CD8-positive, alpha-beta memory T cell (primary cell): Measurements from ENCODE around the gene PCSK7. TPM values are rescaled to one million over a fixed set of nuclear protein-coding genes. Genes with fewer than 3 reads are reported as not detected.
A peak's percentile ranks its signal among the peaks of the same experiment; 100 is the strongest.
"Not testable (repeated sequence)": the region's sequence is repeated elsewhere in the genome, so short reads cannot be mapped to it uniquely, and the experiment has no call there.

Experiments
- CTCF ChIA-PET: fragments of 350-600 bp; sonication (Branson Sonifier 250); formaldehyde crosslinking; loops from one replicate; lab custom pipeline; 2021; ENCODE audit warnings: antibody characterized with exemption; lab: Charles Lee
- POLR2A ChIA-PET: fragments of 350-600 bp; sonication (Branson Sonifier 250); formaldehyde crosslinking; loops from one replicate; lab custom pipeline; 2021; ENCODE audit warnings: antibody characterized with exemption; lab: Charles Lee
- DNase-seq, 5 donors: peaks; one replicate each; pipeline versions ENCODE4 v3.0.0 to v3.0.0-alpha.2; 2020 to 2022; ENCODE audit warnings: mixed read lengths in 1 of 5
- H3K27ac ChIP-seq: one replicate; pipeline ENCODE4 v1.7.0; 2013; ENCODE audit warnings: low read depth, mild to moderate bottlenecking, low read length, moderate library complexity
- H3K27me3 ChIP-seq: 2 replicates; pipeline ENCODE4 v1.7.0; 2013; ENCODE audit warnings: low read length, mild to moderate bottlenecking; ENCODE audit not compliant: insufficient read depth, poor library complexity, severe bottlenecking
- H3K36me3 ChIP-seq: 2 replicates; pipeline ENCODE4 v1.7.0; 2013; ENCODE audit warnings: mild to moderate bottlenecking, low read length, moderate library complexity; ENCODE audit not compliant: insufficient read depth
- H3K4me1 ChIP-seq: 2 replicates; pipeline ENCODE4 v1.7.0; 2013; ENCODE audit warnings: mild to moderate bottlenecking, low read length, moderate library complexity; ENCODE audit not compliant: insufficient read depth
- H3K4me3 ChIP-seq: 2 replicates; pipeline ENCODE4 v1.7.0; 2013; ENCODE audit warnings: mild to moderate bottlenecking, low read length
- H3K9me3 ChIP-seq: 2 replicates; pipeline ENCODE4 v1.7.0; 2013; ENCODE audit warnings: mild to moderate bottlenecking, low read length
- H3K27ac Mint-ChIP-seq, 8 donors: one replicate each; pipeline ENCODE4 v1.8.0; 2020 to 2021; ENCODE audit warnings: mixed read lengths in 8 of 8, mild to moderate bottlenecking in 6 of 8, inconsistent platforms in 3 of 8, moderate library complexity in 3 of 8
- H3K27me3 Mint-ChIP-seq, 2 donors: one replicate each; pipeline ENCODE4 v1.8.0; 2020 to 2021; ENCODE audit warnings: mixed read lengths in 2 of 2, mild to moderate bottlenecking in 1 of 2, moderate library complexity in 1 of 2
- H3K36me3 Mint-ChIP-seq, 3 donors: one replicate each; pipeline ENCODE4 v1.8.0; 2020 to 2021; ENCODE audit warnings: mixed read lengths in 3 of 3, inconsistent platforms in 1 of 3, mild to moderate bottlenecking in 1 of 3
- H3K4me1 Mint-ChIP-seq, 3 donors: one replicate each; pipeline ENCODE4 v1.8.0; 2020 to 2021; ENCODE audit warnings: mixed read lengths in 3 of 3, inconsistent platforms in 1 of 3, mild to moderate bottlenecking in 1 of 3
- H3K4me3 Mint-ChIP-seq, 7 donors: one replicate each; pipeline ENCODE4 v1.8.0; 2020 to 2021; ENCODE audit warnings: mixed read lengths in 7 of 7, mild to moderate bottlenecking in 6 of 7, moderate library complexity in 4 of 7, inconsistent platforms in 2 of 7
- H3K9me3 Mint-ChIP-seq, 5 donors: one replicate each; pipeline ENCODE4 v1.8.0; 2020 to 2022; ENCODE audit warnings: mixed read lengths in 5 of 5, mild to moderate bottlenecking in 3 of 5, moderate library complexity in 2 of 5, inconsistent platforms in 1 of 5
- polyA plus RNA-seq: library from polyadenylated mRNA; unstranded; fragments of 300-500 nt; fragmentation: Illumina TruSeq; gene quantifications from one replicate; pipeline ENCODE4 v1.2.3, GENCODE V29; 2021
- total RNA-seq, 2 experiments: library from RNA; stranded (reverse); gene quantifications; one replicate each; pipeline ENCODE4 v1.2.3, GENCODE V29; 2021

The PCSK7 gene
- total and polyA plus RNA-seq, 3 experiments from 2014 or later, result 81.7 to 101 (median 99.6) TPM

- POLR2A ChIA-PET, result interaction anchor here (0.7 to 1.4 kb wide), 2 partner anchors 16 to 113 kb away, joined by 4 read pairs; partner anchors contain the start of gene SIK3
- Mint-ChIP-seq H3K36me3 (peaks cover 0 to 58% (median 27%) of the 10 kb centered on the region in 3 donors), H3K4me1 (peaks cover 0 to 23% (median 9%) of the 10 kb centered on the region in 3 donors), H3K4me3 (no peak overlapping the region), H3K27me3 (no peaks in the 10 kb centered on the region), H3K27ac (peak overlapping the region in 2 of 8 donors; percentile 45 to 71), H3K9me3 (no peaks in the 10 kb centered on the region)
- Histone ChIP-seq H3K27me3 (no peaks in the 10 kb centered on the region), H3K4me1 (no peaks in the 10 kb centered on the region), H3K27ac (no peak overlapping the region), H3K4me3 (no peak overlapping the region), H3K36me3 (peaks cover 29% of the 10 kb centered on the region), H3K9me3 (no peaks in the 10 kb centered on the region)
- DNase-seq, result no peak
- CTCF ChIA-PET, result interaction anchor here (1.0 to 1.7 kb wide), 3 partner anchors 16 to 51 kb away, joined by 3 to 4 read pairs (median 3); partner anchors contain the start of gene SIDT2
Measured at GRCh38 chr11:117210620-117211019, 21.3 kb downstream of the PCSK7 start.

- POLR2A ChIA-PET, H3K4me3 Mint-ChIP-seq, H3K27me3 Mint-ChIP-seq, H3K27me3 ChIP-seq, H3K9me3 ChIP-seq, H3K4me1 ChIP-seq, H3K4me3 ChIP-seq, H3K9me3 Mint-ChIP-seq, H3K27ac ChIP-seq, DNase-seq: not testable (repeated sequence)
- H3K36me3 ChIP-seq, result peaks cover 24% of the 10 kb centered on the region
- CTCF ChIA-PET, result interaction anchor here (1.3 to 1.7 kb wide), 2 partner anchors 17 to 30 kb away, joined by 3 to 4 read pairs; partner anchors contain the start of gene SIDT2
- Mint-ChIP-seq H3K36me3 (peaks cover 0 to 63% (median 24%) of the 10 kb centered on the region in 3 donors), H3K27ac (peak overlapping the region in 5 of 8 donors; percentile 12 to 93 (median 45)), H3K4me1 (peaks cover 0 to 21% (median 7%) of the 10 kb centered on the region in 3 donors)
Measured at GRCh38 chr11:117209351-117210125, 22.3 kb downstream of the PCSK7 start.

GRCh38 chr11:117208710-117209109 is 23.2 kb downstream of the PCSK7 start:
- CTCF ChIA-PET, H3K9me3 ChIP-seq, H3K9me3 Mint-ChIP-seq, H3K4me1 ChIP-seq, H3K27ac ChIP-seq, H3K4me3 Mint-ChIP-seq, POLR2A ChIA-PET, H3K27me3 ChIP-seq, DNase-seq, H3K27ac Mint-ChIP-seq, H3K27me3 Mint-ChIP-seq, H3K4me3 ChIP-seq: not testable (repeated sequence)
- Mint-ChIP-seq H3K36me3 (peaks cover 0 to 66% (median 20%) of the 10 kb centered on the region in 3 donors), H3K4me1 (peaks cover 0 to 16% (median 5%) of the 10 kb centered on the region in 3 donors)
- H3K36me3 ChIP-seq, result peaks cover 19% of the 10 kb centered on the region

GRCh38 chr11:117207481-117207880 is 24.4 kb downstream of the PCSK7 start:
- peaks cover 0 to 13% (median 8%) of the 10 kb centered on the region in 3 donors for H3K4me1 Mint-ChIP-seq
- DNase-seq, H3K27ac ChIP-seq, H3K27me3 ChIP-seq, H3K27ac Mint-ChIP-seq, H3K4me3 Mint-ChIP-seq, H3K4me3 ChIP-seq, H3K4me1 ChIP-seq, H3K27me3 Mint-ChIP-seq, POLR2A ChIA-PET, H3K9me3 Mint-ChIP-seq, H3K36me3 ChIP-seq, H3K9me3 ChIP-seq, CTCF ChIA-PET: not testable (repeated sequence)
- peaks cover 0 to 64% (median 11%) of the 10 kb centered on the region in 3 donors for H3K36me3 Mint-ChIP-seq

- H3K27ac Mint-ChIP-seq, H3K27ac ChIP-seq, H3K9me3 Mint-ChIP-seq, POLR2A ChIA-PET, H3K36me3 ChIP-seq, H3K4me1 ChIP-seq, H3K4me3 Mint-ChIP-seq, H3K27me3 ChIP-seq, H3K4me3 ChIP-seq, CTCF ChIA-PET, H3K9me3 ChIP-seq, H3K27me3 Mint-ChIP-seq, DNase-seq: not testable (repeated sequence)
- Mint-ChIP-seq H3K36me3 (peaks cover 0 to 60% (median 11%) of the 10 kb centered on the region in 3 donors), H3K4me1 (peaks cover 0 to 12% (median 8%) of the 10 kb centered on the region in 3 donors)
Measured at GRCh38 chr11:117206859-117207258, 25.0 kb downstream of the PCSK7 start.

GRCh38 chr11:117206111-117206510 is 25.8 kb downstream of the PCSK7 start:
- H3K27me3 ChIP-seq, H3K4me1 ChIP-seq, H3K9me3 ChIP-seq, DNase-seq, H3K9me3 Mint-ChIP-seq, H3K4me3 Mint-ChIP-seq, POLR2A ChIA-PET, H3K4me3 ChIP-seq, H3K4me1 Mint-ChIP-seq, H3K36me3 ChIP-seq, H3K27me3 Mint-ChIP-seq, CTCF ChIA-PET, H3K27ac ChIP-seq: not testable (repeated sequence)
- Mint-ChIP-seq H3K27ac (peak overlapping the region in 4 of 8 donors; percentile 50 to 80 (median 62)), H3K36me3 (peaks cover 0 to 55% (median 5%) of the 10 kb centered on the region in 3 donors)

GRCh38 chr11:117205211-117205818 is 26.6 kb downstream of the PCSK7 start:
- Histone ChIP-seq H3K27me3 (no peaks in the 10 kb centered on the region), H3K4me3 (no peak overlapping the region), H3K4me1 (no peaks in the 10 kb centered on the region), H3K36me3 (no peaks in the 10 kb centered on the region), H3K9me3 (no peaks in the 10 kb centered on the region), H3K27ac (no peak overlapping the region)
- Mint-ChIP-seq H3K9me3 (no peaks in the 10 kb centered on the region), H3K4me1 (peaks cover 0 to 6% (median 4%) of the 10 kb centered on the region in 3 donors), H3K27me3 (no peaks in the 10 kb centered on the region), H3K27ac (peak overlapping the region in 3 of 8 donors; percentile 38 to 77 (median 55)), H3K36me3 (peaks cover 0 to 51% (median 5%) of the 10 kb centered on the region in 3 donors), H3K4me3 (no peak overlapping the region)
- ChIA-PET POLR2A (no interaction called here), CTCF (no interaction called here)
- no peak for DNase-seq
